GM23338 (cell line): ENCODE measurements around the gene CWC27.

Experiments
- EZH2 ChIP-seq: fragments of 200-600 bp; sonication (generic); IDR thresholded peaks from one replicate; pipeline ENCODE4 v1.8.0; 2017; ENCODE audit warnings: antibody characterized with exemption, mild to moderate bottlenecking, low read depth; ENCODE audit not compliant: unreplicated experiment
- EZH2phosphoT487 ChIP-seq: fragments of 200-600 bp; sonication (generic); IDR thresholded peaks from one replicate; pipeline ENCODE4 v1.8.1; 2018; ENCODE audit warnings: antibody characterized with exemption; ENCODE audit not compliant: unreplicated experiment
- POLR2AphosphoS5 ChIP-seq: IDR thresholded peaks from 2 replicates; pipeline ENCODE4 v1.6.1; 2016; ENCODE audit warnings: antibody characterized with exemption, low read depth
- ZNF331 ChIP-seq: fragments of 250-450 bp; sonication (Bioruptor Pico); IDR thresholded peaks from 2 replicates; pipeline ENCODE4 v1.5.0; 2020; ENCODE audit warnings: low read depth, mild to moderate bottlenecking, moderate library complexity
- TF ChIP-seq, protein P1 (sequence below), 2 experiments: fragments of 200-600 bp in 1 of 2; sonication (generic) in 1 of 2; conservative IDR thresholded peaks; 2 replicates each; pipeline versions ENCODE4 v1.5.1 to v1.6.1; 2016 to 2017; ENCODE audit warnings: antibody characterized with exemption in 2 of 2, low read depth in 2 of 2, mild to moderate bottlenecking in 2 of 2, moderate library complexity in 1 of 2
- TF ChIP-seq, protein P2 (sequence below): IDR thresholded peaks from one replicate; pipeline ENCODE4 v1.6.1; 2018; ENCODE audit warnings: antibody characterized with exemption; ENCODE audit not compliant: unreplicated experiment

DNA sequence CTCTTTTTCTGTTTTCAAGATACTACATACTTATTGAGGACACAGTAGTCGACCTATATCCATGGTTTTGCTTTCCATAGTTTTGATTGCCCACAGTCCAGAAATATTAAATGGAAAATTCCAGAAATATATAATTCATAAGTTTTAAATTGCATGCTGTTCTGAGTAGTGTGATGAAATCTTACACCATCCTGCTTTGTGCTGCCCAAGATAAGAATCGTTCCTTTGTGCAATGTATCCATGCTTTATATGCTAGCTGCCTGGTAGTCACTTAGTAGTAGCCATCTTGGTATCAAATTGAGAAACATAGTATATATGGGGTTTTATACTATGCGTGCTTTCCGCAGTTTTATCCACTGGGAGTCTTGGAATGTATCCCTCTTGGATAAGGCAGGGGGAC lies 59.0 kb downstream of the CWC27 start:
- TF ChIP-seq, protein P1, sequence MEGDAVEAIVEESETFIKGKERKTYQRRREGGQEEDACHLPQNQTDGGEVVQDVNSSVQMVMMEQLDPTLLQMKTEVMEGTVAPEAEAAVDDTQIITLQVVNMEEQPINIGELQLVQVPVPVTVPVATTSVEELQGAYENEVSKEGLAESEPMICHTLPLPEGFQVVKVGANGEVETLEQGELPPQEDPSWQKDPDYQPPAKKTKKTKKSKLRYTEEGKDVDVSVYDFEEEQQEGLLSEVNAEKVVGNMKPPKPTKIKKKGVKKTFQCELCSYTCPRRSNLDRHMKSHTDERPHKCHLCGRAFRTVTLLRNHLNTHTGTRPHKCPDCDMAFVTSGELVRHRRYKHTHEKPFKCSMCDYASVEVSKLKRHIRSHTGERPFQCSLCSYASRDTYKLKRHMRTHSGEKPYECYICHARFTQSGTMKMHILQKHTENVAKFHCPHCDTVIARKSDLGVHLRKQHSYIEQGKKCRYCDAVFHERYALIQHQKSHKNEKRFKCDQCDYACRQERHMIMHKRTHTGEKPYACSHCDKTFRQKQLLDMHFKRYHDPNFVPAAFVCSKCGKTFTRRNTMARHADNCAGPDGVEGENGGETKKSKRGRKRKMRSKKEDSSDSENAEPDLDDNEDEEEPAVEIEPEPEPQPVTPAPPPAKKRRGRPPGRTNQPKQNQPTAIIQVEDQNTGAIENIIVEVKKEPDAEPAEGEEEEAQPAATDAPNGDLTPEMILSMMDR (conservative IDR thresholded peaks at IDR 0.05; ENCODE audit: low read depth in 2 of 2): no peak
- TF ChIP-seq POLR2AphosphoS5 (no peak), EZH2 (no peak), EZH2phosphoT487 (no peak), ZNF331 (CRISPR knock-in tag) (no peak)
- TF ChIP-seq, protein P2, sequence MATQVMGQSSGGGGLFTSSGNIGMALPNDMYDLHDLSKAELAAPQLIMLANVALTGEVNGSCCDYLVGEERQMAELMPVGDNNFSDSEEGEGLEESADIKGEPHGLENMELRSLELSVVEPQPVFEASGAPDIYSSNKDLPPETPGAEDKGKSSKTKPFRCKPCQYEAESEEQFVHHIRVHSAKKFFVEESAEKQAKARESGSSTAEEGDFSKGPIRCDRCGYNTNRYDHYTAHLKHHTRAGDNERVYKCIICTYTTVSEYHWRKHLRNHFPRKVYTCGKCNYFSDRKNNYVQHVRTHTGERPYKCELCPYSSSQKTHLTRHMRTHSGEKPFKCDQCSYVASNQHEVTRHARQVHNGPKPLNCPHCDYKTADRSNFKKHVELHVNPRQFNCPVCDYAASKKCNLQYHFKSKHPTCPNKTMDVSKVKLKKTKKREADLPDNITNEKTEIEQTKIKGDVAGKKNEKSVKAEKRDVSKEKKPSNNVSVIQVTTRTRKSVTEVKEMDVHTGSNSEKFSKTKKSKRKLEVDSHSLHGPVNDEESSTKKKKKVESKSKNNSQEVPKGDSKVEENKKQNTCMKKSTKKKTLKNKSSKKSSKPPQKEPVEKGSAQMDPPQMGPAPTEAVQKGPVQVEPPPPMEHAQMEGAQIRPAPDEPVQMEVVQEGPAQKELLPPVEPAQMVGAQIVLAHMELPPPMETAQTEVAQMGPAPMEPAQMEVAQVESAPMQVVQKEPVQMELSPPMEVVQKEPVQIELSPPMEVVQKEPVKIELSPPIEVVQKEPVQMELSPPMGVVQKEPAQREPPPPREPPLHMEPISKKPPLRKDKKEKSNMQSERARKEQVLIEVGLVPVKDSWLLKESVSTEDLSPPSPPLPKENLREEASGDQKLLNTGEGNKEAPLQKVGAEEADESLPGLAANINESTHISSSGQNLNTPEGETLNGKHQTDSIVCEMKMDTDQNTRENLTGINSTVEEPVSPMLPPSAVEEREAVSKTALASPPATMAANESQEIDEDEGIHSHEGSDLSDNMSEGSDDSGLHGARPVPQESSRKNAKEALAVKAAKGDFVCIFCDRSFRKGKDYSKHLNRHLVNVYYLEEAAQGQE: no peak
